ENCODE data around the gene MAN1A2.

DNA sequence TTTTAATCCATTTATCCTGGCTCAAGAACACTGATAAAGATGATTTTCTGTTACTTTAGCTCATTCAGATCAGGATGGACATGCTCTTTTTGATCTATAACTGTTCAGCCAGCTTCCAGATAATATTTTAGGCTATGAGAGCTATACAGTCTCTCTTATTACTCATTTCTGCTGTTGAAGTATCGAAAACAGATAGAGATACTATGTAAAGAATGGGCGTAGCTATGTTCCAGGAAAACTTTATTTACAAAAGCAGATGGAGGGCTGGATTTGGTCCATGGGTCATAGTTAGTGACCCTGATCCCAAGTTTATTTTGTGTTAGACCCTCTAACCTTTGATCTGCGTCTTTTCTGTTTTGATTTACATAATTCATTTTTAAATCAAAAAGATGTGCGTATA is 159.8 kb downstream of the MAN1A2 start:
- TF ChIP-seq, protein P1, sequence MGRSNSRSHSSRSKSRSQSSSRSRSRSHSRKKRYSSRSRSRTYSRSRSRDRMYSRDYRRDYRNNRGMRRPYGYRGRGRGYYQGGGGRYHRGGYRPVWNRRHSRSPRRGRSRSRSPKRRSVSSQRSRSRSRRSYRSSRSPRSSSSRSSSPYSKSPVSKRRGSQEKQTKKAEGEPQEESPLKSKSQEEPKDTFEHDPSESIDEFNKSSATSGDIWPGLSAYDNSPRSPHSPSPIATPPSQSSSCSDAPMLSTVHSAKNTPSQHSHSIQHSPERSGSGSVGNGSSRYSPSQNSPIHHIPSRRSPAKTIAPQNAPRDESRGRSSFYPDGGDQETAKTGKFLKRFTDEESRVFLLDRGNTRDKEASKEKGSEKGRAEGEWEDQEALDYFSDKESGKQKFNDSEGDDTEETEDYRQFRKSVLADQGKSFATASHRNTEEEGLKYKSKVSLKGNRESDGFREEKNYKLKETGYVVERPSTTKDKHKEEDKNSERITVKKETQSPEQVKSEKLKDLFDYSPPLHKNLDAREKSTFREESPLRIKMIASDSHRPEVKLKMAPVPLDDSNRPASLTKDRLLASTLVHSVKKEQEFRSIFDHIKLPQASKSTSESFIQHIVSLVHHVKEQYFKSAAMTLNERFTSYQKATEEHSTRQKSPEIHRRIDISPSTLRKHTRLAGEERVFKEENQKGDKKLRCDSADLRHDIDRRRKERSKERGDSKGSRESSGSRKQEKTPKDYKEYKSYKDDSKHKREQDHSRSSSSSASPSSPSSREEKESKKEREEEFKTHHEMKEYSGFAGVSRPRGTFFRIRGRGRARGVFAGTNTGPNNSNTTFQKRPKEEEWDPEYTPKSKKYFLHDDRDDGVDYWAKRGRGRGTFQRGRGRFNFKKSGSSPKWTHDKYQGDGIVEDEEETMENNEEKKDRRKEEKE (IDR thresholded peaks at IDR 0.05) = no peak
- TF ChIP-seq SUPT20H (IDR thresholded peaks at IDR 0.05; ENCODE audit: borderline replicate concordance, control insufficient read depth, low read depth, low read length) (no peak), CHD1 (IDR thresholded peaks at IDR 0.05; ENCODE audit: low read depth, low read length) (no peak), CBX3 (IDR thresholded peaks at IDR 0.05; ENCODE audit: borderline replicate concordance, low read depth) (no peak), MYC (IDR thresholded peaks at IDR 0.05; ENCODE audit: insufficient read depth, insufficient read length, insufficient replicate concordance, low read length, severe bottlenecking) (no peak), TAF1 (IDR thresholded peaks at IDR 0.05; ENCODE audit: borderline replicate concordance, low read depth, low read length) (no peak), IKZF1 (conservative IDR thresholded peaks at IDR 0.05) (no peak)
- TF ChIP-seq, protein P2, sequence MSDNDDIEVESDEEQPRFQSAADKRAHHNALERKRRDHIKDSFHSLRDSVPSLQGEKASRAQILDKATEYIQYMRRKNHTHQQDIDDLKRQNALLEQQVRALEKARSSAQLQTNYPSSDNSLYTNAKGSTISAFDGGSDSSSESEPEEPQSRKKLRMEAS (IDR thresholded peaks at IDR 0.05; ENCODE audit: low read depth, low read length) = no peak
- TF ChIP-seq, protein P3, sequence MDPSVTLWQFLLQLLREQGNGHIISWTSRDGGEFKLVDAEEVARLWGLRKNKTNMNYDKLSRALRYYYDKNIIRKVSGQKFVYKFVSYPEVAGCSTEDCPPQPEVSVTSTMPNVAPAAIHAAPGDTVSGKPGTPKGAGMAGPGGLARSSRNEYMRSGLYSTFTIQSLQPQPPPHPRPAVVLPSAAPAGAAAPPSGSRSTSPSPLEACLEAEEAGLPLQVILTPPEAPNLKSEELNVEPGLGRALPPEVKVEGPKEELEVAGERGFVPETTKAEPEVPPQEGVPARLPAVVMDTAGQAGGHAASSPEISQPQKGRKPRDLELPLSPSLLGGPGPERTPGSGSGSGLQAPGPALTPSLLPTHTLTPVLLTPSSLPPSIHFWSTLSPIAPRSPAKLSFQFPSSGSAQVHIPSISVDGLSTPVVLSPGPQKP (IDR thresholded peaks at IDR 0.05; ENCODE audit: low read depth, low read length) = no peak
- TF ChIP-seq, protein P4, sequence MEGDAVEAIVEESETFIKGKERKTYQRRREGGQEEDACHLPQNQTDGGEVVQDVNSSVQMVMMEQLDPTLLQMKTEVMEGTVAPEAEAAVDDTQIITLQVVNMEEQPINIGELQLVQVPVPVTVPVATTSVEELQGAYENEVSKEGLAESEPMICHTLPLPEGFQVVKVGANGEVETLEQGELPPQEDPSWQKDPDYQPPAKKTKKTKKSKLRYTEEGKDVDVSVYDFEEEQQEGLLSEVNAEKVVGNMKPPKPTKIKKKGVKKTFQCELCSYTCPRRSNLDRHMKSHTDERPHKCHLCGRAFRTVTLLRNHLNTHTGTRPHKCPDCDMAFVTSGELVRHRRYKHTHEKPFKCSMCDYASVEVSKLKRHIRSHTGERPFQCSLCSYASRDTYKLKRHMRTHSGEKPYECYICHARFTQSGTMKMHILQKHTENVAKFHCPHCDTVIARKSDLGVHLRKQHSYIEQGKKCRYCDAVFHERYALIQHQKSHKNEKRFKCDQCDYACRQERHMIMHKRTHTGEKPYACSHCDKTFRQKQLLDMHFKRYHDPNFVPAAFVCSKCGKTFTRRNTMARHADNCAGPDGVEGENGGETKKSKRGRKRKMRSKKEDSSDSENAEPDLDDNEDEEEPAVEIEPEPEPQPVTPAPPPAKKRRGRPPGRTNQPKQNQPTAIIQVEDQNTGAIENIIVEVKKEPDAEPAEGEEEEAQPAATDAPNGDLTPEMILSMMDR (IDR thresholded peaks at IDR 0.05 in 2 of 3, conservative IDR thresholded peaks at IDR 0.05 in 1 of 3; ENCODE audit: control insufficient read depth in 2 of 3, extremely low read depth in 1 of 3, insufficient read depth in 1 of 3, low read depth in 3 of 3, low read length in 3 of 3) = no peak
